ENCODE measurements around the gene KCNQ5. TPM values are rescaled to one million over a fixed set of nuclear protein-coding genes. Genes with fewer than 3 reads are reported as not detected.

KCNQ5 gene
- total RNA-seq, 1 donor from 2014 or later = not detected

GRCh38 chr6:72776456-72776855 lies 154.6 kb downstream of the KCNQ5 start:
- H3K27me3 Mint-ChIP-seq (ENCODE audit: insufficient read depth, low read depth) = no peaks in the 10 kb centered on the region
- Histone ChIP-seq H3K9me3 (ENCODE audit: low read depth) (no peaks in the 10 kb centered on the region), H3K4me3 (no peak overlapping the region), H2AFZ (replicated peaks) (no peak overlapping the region), H3K79me2 (ENCODE audit: low read depth) (no peaks in the 10 kb centered on the region), H3K36me3 (no peaks in the 10 kb centered on the region), H3K4me2 (no peak overlapping the region), H3K27me3 (no peaks in the 10 kb centered on the region), H3K4me1 (no peaks in the 10 kb centered on the region), H4K20me1 (ENCODE audit: low read depth) (no peaks in the 10 kb centered on the region), H3K9ac (no peak overlapping the region), H3F3A (ENCODE audit: low read depth) (no peaks in the 10 kb centered on the region), H3K27ac (no peak overlapping the region)
- H3K9me3 Mint-ChIP-seq = no peaks in the 10 kb centered on the region
- H3K27ac Mint-ChIP-seq = no peak overlapping the region
- TF ChIP-seq CTCF (IDR thresholded peaks at IDR 0.05) (no peak), EZH2phosphoT487 (IDR thresholded peaks at IDR 0.05) (no peak), EZH2 (IDR thresholded peaks at IDR 0.05) (no peak)
- H3K4me1 Mint-ChIP-seq = no peaks in the 10 kb centered on the region
- no peak for DNase-seq (ENCODE audit: low spot score)
- H3K4me3 Mint-ChIP-seq = no peak overlapping the region
- no peaks in the 10 kb centered on the region for H3K36me3 Mint-ChIP-seq

GRCh38 chr6:72781624-72782023 lies 159.8 kb downstream of the KCNQ5 start:
- H3K27ac ChIP-seq = no peak overlapping the region

GRCh38 chr6:72783035-72783434 lies 161.2 kb downstream of the KCNQ5 start:
- Mint-ChIP-seq H3K4me1 (peaks cover 8% of the 10 kb centered on the region), H3K4me3 (no peak overlapping the region), H3K36me3 (no peaks in the 10 kb centered on the region), H3K27me3 (ENCODE audit: insufficient read depth, low read depth) (no peaks in the 10 kb centered on the region), H3K27ac (no peak overlapping the region), H3K9me3 (no peaks in the 10 kb centered on the region)
- DNase-seq (ENCODE audit: low spot score) = no peak
- no peaks in the 10 kb centered on the region for H4K20me1 ChIP-seq (ENCODE audit: low read depth)
- no peak overlapping the region for H3K4me3 ChIP-seq
- TF ChIP-seq EZH2phosphoT487 (IDR thresholded peaks at IDR 0.05) (no peak), EZH2 (IDR thresholded peaks at IDR 0.05) (no peak), CTCF (IDR thresholded peaks at IDR 0.05) (no peak)
- H3K9ac ChIP-seq = no peak overlapping the region
- H3F3A ChIP-seq (ENCODE audit: low read depth) = no peaks in the 10 kb centered on the region
- H3K4me2 ChIP-seq = no peak overlapping the region
- H3K4me1 ChIP-seq = no peaks in the 10 kb centered on the region
- H3K27ac ChIP-seq = no peak overlapping the region
- H2AFZ ChIP-seq (replicated peaks) = no peak overlapping the region
- H3K79me2 ChIP-seq (ENCODE audit: low read depth) = no peaks in the 10 kb centered on the region
- H3K36me3 ChIP-seq = no peaks in the 10 kb centered on the region
- H3K27me3 ChIP-seq = no peaks in the 10 kb centered on the region
- no peaks in the 10 kb centered on the region for H3K9me3 ChIP-seq (ENCODE audit: low read depth)

More at GRCh38 chr6:72781624-72782023, 159.8 kb downstream of the KCNQ5 start:
- Mint-ChIP-seq H3K27me3 (ENCODE audit: insufficient read depth, low read depth) (no peaks in the 10 kb centered on the region), H3K4me1 (no peaks in the 10 kb centered on the region), H3K36me3 (no peaks in the 10 kb centered on the region), H3K9me3 (no peaks in the 10 kb centered on the region), H3K4me3 (no peak overlapping the region), H3K27ac (no peak overlapping the region)
- no peak overlapping the region for H3K9ac ChIP-seq
- no peaks in the 10 kb centered on the region for H3K36me3 ChIP-seq
- H3F3A ChIP-seq (ENCODE audit: low read depth) = no peaks in the 10 kb centered on the region
- no peaks in the 10 kb centered on the region for H3K27me3 ChIP-seq
- no peaks in the 10 kb centered on the region for H3K4me1 ChIP-seq
- no peaks in the 10 kb centered on the region for H3K9me3 ChIP-seq (ENCODE audit: low read depth)
- no peak overlapping the region for H3K4me2 ChIP-seq
- no peak for DNase-seq (ENCODE audit: low spot score)
- H4K20me1 ChIP-seq (ENCODE audit: low read depth) = no peaks in the 10 kb centered on the region
- H2AFZ ChIP-seq (replicated peaks) = no peak overlapping the region
- TF ChIP-seq CTCF (IDR thresholded peaks at IDR 0.05) (no peak), EZH2phosphoT487 (IDR thresholded peaks at IDR 0.05) (no peak), EZH2 (IDR thresholded peaks at IDR 0.05) (no peak)
- no peaks in the 10 kb centered on the region for H3K79me2 ChIP-seq (ENCODE audit: low read depth)
- H3K4me3 ChIP-seq = no peak overlapping the region
